BLaER1 treated with 17β-estradiol and CSF1 and Interleukin-3, amounts not matched to agents 10 nM and 100 nM (cell line): ENCODE data around the gene SVEP1.

Experiments used
- H3K27ac ChIP-seq, 11 experiments: shearing (Covaris generic); formaldehyde crosslinking; 2 replicates each; pipeline ENCODE4 v1.8.1; 2022
- H3K27me3 ChIP-seq, 11 experiments: shearing (Covaris generic); formaldehyde crosslinking; 2 replicates each; pipeline ENCODE4 v1.8.1; 2022
- H3K36me3 ChIP-seq, 11 experiments: shearing (Covaris generic); formaldehyde crosslinking; 2 replicates each; pipeline ENCODE4 v1.8.1; 2022
- H3K4me1 ChIP-seq, 10 experiments: shearing (Covaris generic); formaldehyde crosslinking; 2 replicates each; pipeline ENCODE4 v1.8.1; 2022
- H3K4me2 ChIP-seq, 11 experiments: shearing (Covaris generic); formaldehyde crosslinking; 2 replicates each; pipeline ENCODE4 v1.8.1; 2022
- H3K4me3 ChIP-seq, 10 experiments: shearing (Covaris generic); formaldehyde crosslinking; 2 replicates each; pipeline ENCODE4 v1.8.1; 2022
- H3K9ac ChIP-seq, 11 experiments: shearing (Covaris generic); formaldehyde crosslinking; 2 replicates each; pipeline ENCODE4 v1.8.1; 2022
- H3K9me3 ChIP-seq, 11 experiments: shearing (Covaris generic); formaldehyde crosslinking; replicated peaks in 1 of 11; 2 replicates each; pipeline ENCODE4 v1.8.1; 2022
- H4K20me1 ChIP-seq, 11 experiments: shearing (Covaris generic); formaldehyde crosslinking; 2 replicates each; pipeline ENCODE4 v1.8.1; 2022
- Cebpa-rat ChIP-seq, 11 experiments: shearing (Covaris generic); IDR thresholded peaks; 2 replicates each; pipeline ENCODE4 v1.8.1; 2022

The SVEP1 gene

GRCh38 chr9:110355911-110356310, 223.6 kb downstream of the SVEP1 start:
- no peak overlapping the region for H3K9ac ChIP-seq
- no peak for TF ChIP-seq Cebpa-rat (IDR thresholded peaks at IDR 0.05)
- H3K9me3 ChIP-seq: 0 out of 22 replicates have a peak, but pooled peaks cover 0 to 3% (median 0%) of the 10 kb centered on the region in 11 experiments
- no peak overlapping the region for H3K4me3 ChIP-seq
- H3K4me1 ChIP-seq: peaks cover 0 to 9% (median 0%) of the 10 kb centered on the region in 10 experiments; a peak in 3 of 20 replicates
- H3K27me3 ChIP-seq: no peaks in the 10 kb centered on the region
- no peaks in the 10 kb centered on the region for H4K20me1 ChIP-seq
- H3K27ac ChIP-seq: no peak overlapping the region
- no peak overlapping the region for H3K4me2 ChIP-seq
- H3K36me3 ChIP-seq: no peaks in the 10 kb centered on the region

- Histone ChIP-seq H3K4me1 (peaks cover 0 to 13% (median 0%) of the 10 kb centered on the region in 10 experiments; a peak in 3 of 20 replicates), H3K27me3 (no peaks in the 10 kb centered on the region), H3K4me3 (no peak overlapping the region), H3K4me2 (0 out of 22 replicates have a peak overlapping the region, but pooled peaks of 1 of the 11 experiments have one; percentile 5), H3K9me3 (no peaks in the 10 kb centered on the region), H4K20me1 (no peaks in the 10 kb centered on the region), H3K36me3 (no peaks in the 10 kb centered on the region), H3K9ac (no peak overlapping the region), H3K27ac (no peak overlapping the region)
- TF ChIP-seq Cebpa-rat (IDR thresholded peaks at IDR 0.05): no peak
These were observed 228.5 kb downstream of the SVEP1 start for GRCh38 chr9:110351009-110351467.

GRCh38 chr9:110346325-110346724, 233.2 kb downstream of the SVEP1 start:
- Histone ChIP-seq H4K20me1 (no peaks in the 10 kb centered on the region), H3K27ac (no peak overlapping the region), H3K4me2 (no peak overlapping the region), H3K27me3 (no peaks in the 10 kb centered on the region), H3K36me3 (no peaks in the 10 kb centered on the region), H3K4me3 (no peak overlapping the region), H3K9ac (no peak overlapping the region), H3K9me3 (no peaks in the 10 kb centered on the region), H3K4me1 (peaks cover 0 to 8% (median 0%) of the 10 kb centered on the region in 10 experiments; a peak in 3 of 20 replicates)
- no peak for TF ChIP-seq Cebpa-rat (IDR thresholded peaks at IDR 0.05)

- Histone ChIP-seq H3K36me3 (no peaks in the 10 kb centered on the region), H3K27ac (no peak overlapping the region), H3K4me2 (no peak overlapping the region), H3K4me3 (no peak overlapping the region), H3K27me3 (no peaks in the 10 kb centered on the region), H3K9me3 (no peaks in the 10 kb centered on the region), H3K9ac (no peak overlapping the region), H3K4me1 (no peaks in the 10 kb centered on the region), H4K20me1 (no peaks in the 10 kb centered on the region)
- no peak for TF ChIP-seq Cebpa-rat (IDR thresholded peaks at IDR 0.05)
These were observed 234.7 kb downstream of the SVEP1 start for GRCh38 chr9:110344821-110345220.

DNA sequence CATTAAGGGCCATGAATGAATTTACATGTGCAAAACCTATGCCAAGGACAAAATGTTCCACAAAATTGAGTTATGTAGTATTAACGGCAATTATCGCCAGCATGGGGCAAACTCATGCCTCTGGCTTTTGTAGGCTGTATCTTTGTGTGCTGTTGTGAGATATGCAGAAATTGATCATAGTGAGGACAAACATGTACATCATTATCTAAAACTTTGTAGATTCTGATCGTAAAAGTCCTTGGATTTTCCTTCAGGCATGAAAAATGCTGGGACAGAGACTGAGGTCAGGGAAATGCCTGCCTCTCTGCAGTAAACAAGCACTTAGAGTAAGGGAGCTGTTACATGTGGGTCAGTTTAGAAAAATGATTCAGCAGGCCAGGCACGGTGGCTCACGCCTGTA, 236.0 kb downstream of the SVEP1 start:
- no peaks in the 10 kb centered on the region for H3K4me1 ChIP-seq
- H3K27ac ChIP-seq: no peak overlapping the region
- no peaks in the 10 kb centered on the region for H4K20me1 ChIP-seq
- H3K4me3 ChIP-seq: no peak overlapping the region
- no peaks in the 10 kb centered on the region for H3K27me3 ChIP-seq
- H3K36me3 ChIP-seq: no peaks in the 10 kb centered on the region
- no peaks in the 10 kb centered on the region for H3K9me3 ChIP-seq
- H3K4me2 ChIP-seq: no peak overlapping the region
- H3K9ac ChIP-seq: no peak overlapping the region
- no peak for TF ChIP-seq Cebpa-rat (IDR thresholded peaks at IDR 0.05)

GRCh38 chr9:110340306-110340705, 239.2 kb downstream of the SVEP1 start:
- no peak overlapping the region for H3K9ac ChIP-seq
- H3K9me3 ChIP-seq: no peaks in the 10 kb centered on the region
- no peaks in the 10 kb centered on the region for H4K20me1 ChIP-seq
- no peaks in the 10 kb centered on the region for H3K4me1 ChIP-seq
- H3K4me3 ChIP-seq: no peak overlapping the region
- no peaks in the 10 kb centered on the region for H3K27me3 ChIP-seq
- H3K4me2 ChIP-seq: no peak overlapping the region
- TF ChIP-seq Cebpa-rat (IDR thresholded peaks at IDR 0.05): no peak
- H3K36me3 ChIP-seq: no peaks in the 10 kb centered on the region
- H3K27ac ChIP-seq: no peak overlapping the region

- Histone ChIP-seq H3K4me1 (no peaks in the 10 kb centered on the region), H3K4me2 (no peak overlapping the region), H3K27ac (no peak overlapping the region), H3K4me3 (no peak overlapping the region), H3K36me3 (no peaks in the 10 kb centered on the region), H3K9ac (no peak overlapping the region), H4K20me1 (no peaks in the 10 kb centered on the region), H3K27me3 (no peaks in the 10 kb centered on the region), H3K9me3 (no peaks in the 10 kb centered on the region)
- TF ChIP-seq Cebpa-rat (IDR thresholded peaks at IDR 0.05): no peak
These were observed 241.4 kb downstream of the SVEP1 start for GRCh38 chr9:110338143-110338542.

DNA sequence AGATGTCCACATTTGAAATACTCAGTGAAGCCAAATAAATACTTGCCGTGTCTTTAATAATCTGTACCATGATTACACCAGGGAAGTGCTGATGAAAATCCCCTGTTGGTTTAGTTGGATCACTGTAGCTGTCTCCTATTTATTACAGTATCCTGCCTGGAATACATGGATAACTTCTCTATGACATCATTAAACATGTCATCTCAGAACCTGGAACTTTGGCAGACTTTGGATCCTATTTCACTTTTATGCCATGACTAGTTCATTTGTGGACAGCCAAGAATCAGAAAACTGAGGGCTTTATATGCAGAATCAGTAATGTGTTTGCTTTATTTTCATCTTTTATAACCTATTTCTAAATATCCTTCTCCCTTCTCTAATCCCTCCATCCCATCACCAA, 241.8 kb downstream of the SVEP1 start, which contains the start of gene TXNDC8:
TSS of gene TXNDC8 (minus strand) at position 137 of the 400 bp plus-strand sequence.
- Histone ChIP-seq H3K9me3 (no peaks in the 10 kb centered on the region), H3K9ac (no peak within 1 kb of the TSS), H3K4me2 (no peak within 1 kb of the TSS), H4K20me1 (no peaks in the 10 kb centered on the region), H3K27ac (no peak within 1 kb of the TSS), H3K27me3 (no peaks in the 10 kb centered on the region), H3K4me1 (no peaks in the 10 kb centered on the region), H3K36me3 (no peaks in the 10 kb centered on the region), H3K4me3 (no peak within 1 kb of the TSS)
- TF ChIP-seq Cebpa-rat (IDR thresholded peaks at IDR 0.05): no peak

GRCh38 chr9:110336363-110336762, 243.2 kb downstream of the SVEP1 start:
- Histone ChIP-seq H4K20me1 (no peaks in the 10 kb centered on the region), H3K27ac (no peak overlapping the region), H3K4me1 (no peaks in the 10 kb centered on the region), H3K36me3 (no peaks in the 10 kb centered on the region), H3K9ac (no peak overlapping the region), H3K4me3 (no peak overlapping the region), H3K9me3 (peaks cover 0 to 1% (median 0%) of the 10 kb centered on the region in 11 experiments; a peak in 1 of 22 replicates), H3K4me2 (no peak overlapping the region), H3K27me3 (no peaks in the 10 kb centered on the region)
- no peak for TF ChIP-seq Cebpa-rat (IDR thresholded peaks at IDR 0.05)

DNA sequence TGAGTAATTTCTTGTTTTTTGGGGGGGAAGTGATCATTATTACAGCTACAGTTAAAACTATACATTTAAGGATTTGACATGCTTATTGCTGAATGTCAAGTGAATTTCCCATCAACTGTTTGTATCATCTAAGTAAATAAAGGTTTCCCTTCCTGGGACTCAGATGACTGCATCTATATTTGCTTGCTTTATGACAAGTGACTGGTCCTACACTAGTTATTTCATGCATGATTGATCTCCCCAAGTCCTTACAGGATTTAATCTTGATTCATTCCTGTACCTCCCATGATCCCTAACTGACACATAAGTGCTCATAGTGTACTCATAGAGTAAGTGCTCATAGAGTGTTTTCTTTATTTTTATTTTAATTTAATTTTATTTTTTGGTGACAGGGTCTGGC, 244.7 kb downstream of the SVEP1 start:
- no peaks in the 10 kb centered on the region for H3K27me3 ChIP-seq
- H3K4me1 ChIP-seq: peaks cover 0 to 13% (median 0%) of the 10 kb centered on the region in 10 experiments; a peak in 6 of 20 replicates
- H3K4me2 ChIP-seq: no peak overlapping the region
- H3K4me3 ChIP-seq: no peak overlapping the region
- no peak overlapping the region for H3K27ac ChIP-seq
- TF ChIP-seq Cebpa-rat (IDR thresholded peaks at IDR 0.05): no peak
- no peaks in the 10 kb centered on the region for H3K36me3 ChIP-seq
- no peak overlapping the region for H3K9ac ChIP-seq
- H3K9me3 ChIP-seq: peaks cover 0 to 7% (median 0%) of the 10 kb centered on the region in 11 experiments; a peak in 2 of 22 replicates
- H4K20me1 ChIP-seq: no peaks in the 10 kb centered on the region
